IPS-18c (cell line): ENCODE measurements around the gene PCED1B.

Experiments used
- H3K4me3 ChIP-seq: 2 replicates; pipeline ENCODE4 v1.7.0; 2013; ENCODE audit warnings: low read depth, mild to moderate bottlenecking, low read length, moderate library complexity; ENCODE audit not compliant: insufficient read depth
- H3K9me3 ChIP-seq: one replicate; pipeline ENCODE4 v1.6.1; 2013; ENCODE audit warnings: mild to moderate bottlenecking, low read length, moderate library complexity; ENCODE audit not compliant: control insufficient read depth, insufficient read depth

The PCED1B gene

GRCh38 chr12:47080725-47081502 lies 1.5 kb downstream of the PCED1B start:
- H3K4me3 ChIP-seq = peak overlapping the region; percentile 83; the same call in 1 of the 2 replicates
- H3K9me3 ChIP-seq = no peaks in the 10 kb centered on the region

- H3K4me3 ChIP-seq = no peak overlapping the region
- no peaks in the 10 kb centered on the region for H3K9me3 ChIP-seq
Observed at GRCh38 chr12:47082283-47082682, 2.9 kb downstream of the PCED1B start.

- H3K4me3 ChIP-seq = no peak overlapping the region
Observed at GRCh38 chr12:47082796-47083621, 3.6 kb downstream of the PCED1B start.

GRCh38 chr12:47084172-47084571 lies 4.8 kb downstream of the PCED1B start:
- no peaks in the 10 kb centered on the region for H3K9me3 ChIP-seq
- no peak overlapping the region for H3K4me3 ChIP-seq

More at GRCh38 chr12:47082796-47083621, 3.6 kb downstream of the PCED1B start:
- H3K9me3 ChIP-seq = no peaks in the 10 kb centered on the region

- Histone ChIP-seq H3K9me3 (no peaks in the 10 kb centered on the region), H3K4me3 (no peak overlapping the region)
Observed at GRCh38 chr12:47085815-47086252, 6.4 kb downstream of the PCED1B start.

- Histone ChIP-seq H3K4me3 (no peak overlapping the region), H3K9me3 (no peaks in the 10 kb centered on the region)
Observed at GRCh38 chr12:47087088-47087688, 7.8 kb downstream of the PCED1B start.

GRCh38 chr12:47088021-47088944 lies 8.9 kb downstream of the PCED1B start:
- Histone ChIP-seq H3K9me3 (no peaks in the 10 kb centered on the region), H3K4me3 (no peak overlapping the region)

GRCh38 chr12:47091009-47091408 lies 11.6 kb downstream of the PCED1B start:
- Histone ChIP-seq H3K9me3 (no peaks in the 10 kb centered on the region), H3K4me3 (no peak overlapping the region)

GRCh38 chr12:47094804-47095203 lies 15.4 kb downstream of the PCED1B start:
- Histone ChIP-seq H3K4me3 (no peak overlapping the region), H3K9me3 (no peaks in the 10 kb centered on the region)

GRCh38 chr12:47095446-47096236 lies 16.2 kb downstream of the PCED1B start:
- Histone ChIP-seq H3K4me3 (no peak overlapping the region), H3K9me3 (no peaks in the 10 kb centered on the region)

- H3K9me3 ChIP-seq = no peaks in the 10 kb centered on the region
- no peak overlapping the region for H3K4me3 ChIP-seq
Observed at GRCh38 chr12:47097276-47097896, 18.0 kb downstream of the PCED1B start.

GRCh38 chr12:47098099-47098498 lies 18.7 kb downstream of the PCED1B start:
- Histone ChIP-seq H3K9me3 (no peaks in the 10 kb centered on the region), H3K4me3 (no peak overlapping the region)

- no peaks in the 10 kb centered on the region for H3K9me3 ChIP-seq
- H3K4me3 ChIP-seq = no peak overlapping the region
Observed at GRCh38 chr12:47099610-47100009, 20.2 kb downstream of the PCED1B start.

GRCh38 chr12:47100160-47100559 lies 20.7 kb downstream of the PCED1B start:
- no peak overlapping the region for H3K4me3 ChIP-seq
- no peaks in the 10 kb centered on the region for H3K9me3 ChIP-seq

- H3K4me3 ChIP-seq = no peak overlapping the region
Observed at GRCh38 chr12:47102406-47102805, 23.0 kb downstream of the PCED1B start.

More at GRCh38 chr12:47102406-47102805, 23.0 kb downstream of the PCED1B start:
- no peaks in the 10 kb centered on the region for H3K9me3 ChIP-seq
